GM21526 (cell line): ENCODE data around the gene ZFAND3.
"Not testable (repeated sequence)": the region's sequence is repeated elsewhere in the genome, so short reads cannot be mapped to it uniquely, and the experiment has no call there.

ENCODE experiments used
- ATAC-seq: cut with Tn5 transposase; IDR thresholded peaks from one replicate; pipeline ENCODE4 v1.9.1; 2021; ENCODE audit warnings: moderate library complexity; ENCODE audit not compliant: unreplicated experiment, low FRiP score

The ZFAND3 gene

DNA sequence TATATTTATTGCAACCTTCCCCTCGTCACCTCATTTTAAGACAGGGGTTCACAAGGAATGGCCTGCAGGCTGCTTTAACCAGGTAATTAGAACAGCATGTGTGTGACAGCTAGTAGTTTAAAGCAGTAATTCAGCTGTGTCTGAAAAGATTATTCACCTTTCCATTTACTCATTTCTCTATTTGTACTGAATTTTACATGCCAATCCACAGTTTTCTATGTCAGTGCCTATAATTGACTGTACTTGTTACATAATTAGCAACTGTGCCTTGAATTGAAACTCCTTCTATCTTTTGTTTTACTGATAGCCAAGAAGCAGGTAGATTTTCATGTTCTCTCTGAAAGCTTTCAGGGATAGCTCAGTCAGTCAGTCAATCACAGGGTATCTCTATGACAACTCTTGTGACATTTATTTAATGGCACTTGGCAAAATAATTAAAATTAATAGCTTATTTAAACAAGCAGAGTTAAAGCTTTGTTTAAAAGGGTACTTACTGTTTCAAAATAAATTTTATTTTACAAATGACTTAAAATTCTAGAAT, 214.0 kb downstream of the ZFAND3 start:
- no peak for ATAC-seq

DNA sequence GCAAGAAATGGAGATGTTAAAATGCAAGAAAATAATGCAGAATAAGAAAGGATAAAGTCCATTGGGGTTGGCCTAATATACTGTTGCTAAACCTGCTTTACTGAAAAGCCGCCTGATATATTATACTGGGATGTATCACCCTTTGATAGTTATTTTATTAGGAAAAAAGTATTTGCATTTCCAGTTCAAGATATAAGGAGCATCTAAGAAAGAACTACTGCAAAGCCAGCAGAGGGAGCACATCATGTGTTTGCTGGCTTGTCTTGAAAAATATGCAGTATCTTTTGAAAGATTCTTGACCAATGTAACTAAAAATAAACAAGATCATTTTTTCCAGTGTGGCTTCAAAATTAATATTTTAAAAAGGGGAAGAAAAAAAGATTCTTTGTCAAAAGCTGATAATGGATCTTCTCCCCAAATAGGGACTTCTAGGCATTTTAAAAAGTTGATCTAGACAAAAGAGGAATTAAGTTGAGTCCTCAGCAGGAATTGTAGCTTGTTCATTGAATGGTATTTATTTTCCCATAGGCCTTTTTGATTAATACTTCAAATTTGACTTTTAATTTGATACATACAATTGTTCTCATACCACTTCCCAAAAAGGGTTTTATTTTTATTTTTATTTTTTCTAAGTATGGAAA, 214.9 kb downstream of the ZFAND3 start:
- ATAC-seq = no peak

DNA sequence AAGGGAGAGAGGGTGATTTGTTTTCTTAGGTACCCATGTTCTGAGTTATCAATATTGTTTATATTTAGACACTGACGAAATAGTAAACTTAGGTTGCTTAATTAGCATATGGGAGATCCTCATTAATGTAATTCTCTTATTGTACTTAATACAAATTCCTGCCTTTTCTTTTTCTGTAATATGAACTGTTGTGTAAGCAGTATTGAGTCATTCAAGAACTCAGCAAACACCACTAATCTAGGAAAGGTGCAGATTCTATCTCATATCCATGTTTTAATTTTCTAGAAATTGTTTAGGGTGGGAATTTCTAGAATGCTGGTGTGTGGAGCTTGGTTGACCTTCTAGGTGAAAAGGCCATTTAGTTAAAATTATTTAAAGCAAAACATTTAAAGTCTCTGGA, 216.0 kb downstream of the ZFAND3 start:
- no peak for ATAC-seq

DNA sequence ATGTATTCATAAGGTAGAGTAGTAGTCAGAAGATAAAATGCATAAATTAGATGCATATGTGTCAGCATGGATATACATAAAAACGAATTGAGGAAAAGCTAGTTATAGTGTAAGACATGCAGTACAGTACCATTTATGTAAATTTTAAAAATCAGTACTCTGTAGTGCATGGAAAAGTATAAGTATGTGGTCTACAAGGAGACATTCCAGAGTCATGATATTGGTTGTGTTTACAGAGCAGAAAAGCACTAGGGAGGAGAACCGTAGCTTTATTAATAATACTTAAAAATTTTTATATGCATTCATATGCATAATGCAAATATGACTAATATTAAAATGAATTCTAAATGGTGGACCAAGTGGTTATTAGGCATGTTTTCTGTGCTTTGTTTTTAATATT, 220.0 kb downstream of the ZFAND3 start:
- ATAC-seq = no peak

DNA sequence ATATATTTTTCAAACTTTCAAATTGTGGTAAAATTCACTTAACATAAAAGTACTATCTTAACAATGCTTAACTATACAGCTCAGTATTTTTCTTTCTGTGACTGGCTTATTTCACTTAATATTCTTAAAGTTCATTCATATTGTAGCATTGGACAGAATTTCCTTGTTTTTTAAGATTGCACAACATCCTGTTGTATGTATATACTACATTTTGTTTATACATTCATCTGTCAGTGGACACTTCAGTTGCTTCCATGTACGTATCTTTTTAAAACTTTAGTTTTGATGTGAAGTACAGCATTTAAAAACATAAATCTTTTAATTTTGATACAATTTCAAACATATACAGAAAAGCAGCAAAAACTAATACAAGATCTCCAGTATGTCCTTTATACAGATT, 220.7 kb downstream of the ZFAND3 start:
- ATAC-seq = no peak

DNA sequence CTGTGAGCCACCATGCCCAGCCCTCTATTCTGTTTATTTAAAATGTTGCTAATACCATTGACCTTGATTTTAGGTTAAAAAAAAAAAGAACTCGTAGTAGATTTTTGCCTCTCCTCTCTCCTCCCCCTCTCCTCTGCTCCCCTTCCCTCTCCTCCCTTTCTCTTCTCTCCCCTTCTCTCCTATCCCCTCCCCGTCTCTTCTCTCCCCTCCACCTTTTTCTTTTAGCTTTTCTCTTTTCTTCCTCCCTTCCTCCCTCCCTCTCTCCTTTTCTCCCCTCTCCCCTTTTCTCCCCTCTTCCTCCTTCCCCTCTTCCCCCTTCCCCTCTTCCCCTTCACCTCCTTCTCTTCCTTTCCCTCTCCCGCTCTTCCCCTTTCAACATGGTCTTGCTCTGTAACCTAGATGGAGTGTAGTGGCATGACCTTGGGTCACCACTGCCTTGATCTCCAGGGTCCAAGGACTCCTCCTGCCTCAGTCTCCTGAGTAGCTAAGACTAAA, 223.8 kb downstream of the ZFAND3 start:
- ATAC-seq = no peak

DNA sequence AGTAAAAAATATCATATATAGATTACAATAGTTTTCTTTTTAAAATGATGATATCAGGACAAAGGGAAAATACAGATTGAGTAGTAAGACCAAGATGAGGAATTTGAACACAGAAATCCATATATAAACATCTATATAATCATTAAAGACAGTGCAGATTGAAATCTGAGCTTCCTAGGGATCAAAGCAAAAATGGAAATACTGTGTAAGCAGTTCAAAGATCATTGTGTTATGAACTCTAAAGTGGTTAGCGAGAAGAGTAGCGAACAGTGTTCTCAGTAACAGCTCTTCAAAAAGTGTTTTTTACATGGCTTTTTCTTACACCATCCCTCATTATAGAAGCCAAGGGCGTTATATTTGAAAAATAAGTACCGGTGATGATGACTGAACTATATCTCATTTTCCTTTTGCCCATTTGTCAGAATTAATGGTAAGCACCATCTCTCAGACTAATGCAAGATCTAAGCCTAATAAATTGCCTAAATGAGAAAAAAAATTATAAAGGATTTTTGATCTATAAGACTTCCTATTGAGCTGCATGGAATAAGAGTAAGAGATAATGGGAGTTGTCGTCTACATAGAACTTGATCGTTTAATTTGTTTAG, 226.3 kb downstream of the ZFAND3 start:
- no peak for ATAC-seq

DNA sequence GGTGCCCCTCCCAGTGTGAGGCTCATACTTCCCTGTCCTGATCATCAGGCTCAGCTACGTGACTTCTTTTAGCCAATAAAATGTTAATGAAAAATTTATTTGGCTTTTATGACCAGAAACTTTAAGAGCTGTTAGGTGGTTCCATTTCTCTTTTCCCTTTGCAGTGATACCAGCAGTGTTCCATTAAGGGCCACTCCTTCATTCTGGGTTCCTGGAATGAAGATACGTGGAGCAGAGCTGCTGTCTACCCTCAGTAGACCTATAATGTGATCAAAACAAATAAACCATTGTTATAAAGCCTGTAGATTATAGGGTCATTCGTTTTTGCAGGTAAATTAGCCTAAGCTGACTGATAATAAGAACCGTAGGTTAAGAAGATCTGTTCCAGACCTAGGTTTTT, 228.0 kb downstream of the ZFAND3 start:
- no peak for ATAC-seq

DNA sequence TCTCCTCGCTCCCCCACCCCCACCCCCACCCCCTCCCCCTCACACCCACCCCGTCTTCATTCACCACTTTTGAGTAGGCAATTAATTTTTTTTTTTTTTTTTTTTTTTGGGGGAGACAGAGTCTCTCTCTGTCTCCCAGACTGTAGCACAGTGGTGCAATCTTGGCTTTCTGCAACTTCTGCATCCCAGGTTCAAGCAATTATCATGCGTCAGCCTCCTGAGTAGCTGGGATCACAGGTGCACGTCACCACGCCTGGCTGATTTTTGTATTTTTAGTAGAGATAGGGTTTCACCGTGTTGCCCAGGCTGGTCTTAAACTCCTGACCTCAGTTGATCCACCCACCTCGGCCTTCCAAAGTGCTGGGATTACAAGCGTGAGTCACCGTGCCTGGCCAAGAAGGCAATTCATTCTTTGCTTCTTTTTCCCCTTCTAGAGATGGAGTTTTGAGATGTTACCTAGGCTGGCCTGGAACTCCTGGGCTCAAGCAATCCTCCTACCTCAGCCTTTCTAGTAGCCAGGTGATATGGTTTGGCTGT, 230.4 kb downstream of the ZFAND3 start:
- ATAC-seq = not testable (repeated sequence)

DNA sequence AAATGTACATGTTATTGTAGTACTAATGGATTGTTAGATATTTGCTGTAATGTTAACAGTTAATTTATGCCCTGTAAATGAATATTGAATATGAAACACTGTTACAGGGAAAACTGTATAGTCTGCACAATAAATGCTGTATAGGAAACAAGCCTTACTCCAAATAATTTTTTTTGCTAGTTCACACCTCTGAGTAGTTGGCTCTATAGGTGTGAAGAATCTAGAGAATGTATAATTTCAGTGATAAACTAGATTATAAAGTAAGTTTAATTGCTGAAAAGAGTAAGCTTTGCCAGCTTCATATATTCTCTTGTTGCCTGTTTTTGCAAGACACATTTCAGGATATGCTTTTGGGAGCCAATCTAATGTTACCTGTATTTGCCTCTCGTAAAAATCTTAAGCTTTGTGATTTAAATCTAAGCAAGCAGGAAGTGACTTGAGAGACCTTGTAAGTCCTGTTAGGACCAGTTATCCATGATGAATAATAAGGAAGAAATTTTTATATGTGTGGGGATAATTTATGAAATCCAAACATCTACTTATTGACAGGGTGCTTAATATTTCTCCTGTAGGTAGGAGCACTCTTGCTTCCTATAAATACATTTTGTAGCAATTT, 232.4 kb downstream of the ZFAND3 start:
- no peak for ATAC-seq

DNA sequence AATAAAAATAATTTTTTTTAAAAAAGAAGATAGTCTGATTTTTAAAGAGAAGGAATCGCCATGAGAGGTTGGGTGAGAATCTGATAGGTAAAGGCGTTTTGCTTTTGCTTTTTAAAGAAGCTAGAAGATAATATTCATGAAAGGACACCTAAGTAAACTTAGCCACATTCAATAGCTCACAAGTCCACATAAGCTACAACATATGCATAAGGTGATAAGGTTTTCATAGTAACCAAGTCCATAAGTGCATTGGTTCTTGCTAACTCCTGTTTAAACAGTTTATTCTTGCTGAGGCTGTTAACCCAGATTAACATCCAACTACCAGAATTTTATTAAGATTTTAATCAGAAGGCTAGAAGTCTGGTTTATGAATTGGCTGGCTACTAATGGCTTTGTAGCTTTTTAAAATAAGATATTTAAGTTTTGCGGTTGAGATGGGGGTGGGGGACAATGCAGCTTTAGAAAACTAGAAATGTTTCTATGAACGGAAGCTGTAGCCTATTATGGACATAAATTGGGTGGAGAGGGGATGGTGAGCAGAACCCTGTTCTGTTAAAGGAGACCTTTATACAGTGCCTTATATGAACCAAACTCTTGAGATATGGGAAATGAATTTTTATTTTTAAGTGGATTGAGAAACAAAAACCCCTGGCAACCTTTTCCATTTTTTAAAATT, 235.1 kb downstream of the ZFAND3 start:
- ATAC-seq = no peak

DNA sequence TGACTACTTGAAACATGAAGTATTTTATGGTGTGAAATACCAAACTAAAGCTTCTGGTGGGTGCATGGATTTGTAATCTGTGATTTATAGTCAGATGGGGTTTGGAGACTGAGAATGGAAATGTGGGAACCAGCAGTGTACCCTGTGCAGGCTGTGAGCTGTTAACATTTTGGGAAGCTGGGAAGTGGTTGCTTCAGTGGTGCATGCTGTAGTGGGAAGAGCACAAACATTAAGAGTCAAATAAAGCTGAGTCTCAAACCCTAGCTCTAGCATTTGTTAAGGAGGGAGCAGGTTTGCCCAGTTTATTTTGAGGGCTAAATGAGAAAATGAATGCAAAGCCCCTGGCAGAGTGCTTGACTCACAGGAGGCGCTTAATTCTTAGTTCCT, 235.7 kb downstream of the ZFAND3 start:
- ATAC-seq = no peak

DNA sequence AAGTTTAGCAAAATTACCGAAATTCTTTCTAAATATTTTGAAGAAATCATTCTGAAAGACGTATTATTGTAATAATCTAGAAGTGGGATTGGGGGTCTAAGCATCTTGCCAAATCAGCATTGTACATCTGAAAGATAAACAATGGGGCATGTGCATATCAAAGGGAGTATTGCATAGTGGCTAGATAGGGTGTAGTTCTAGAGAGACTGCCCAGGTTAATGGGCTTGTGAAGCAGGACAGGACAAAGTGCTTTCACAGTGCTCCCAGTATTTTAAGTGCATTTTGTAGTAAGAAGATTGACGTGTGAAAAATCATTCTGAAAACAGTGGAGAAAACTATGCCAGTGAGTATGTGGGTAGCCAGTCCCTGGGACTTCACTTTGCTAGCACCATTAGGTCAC, 236.8 kb downstream of the ZFAND3 start:
- ATAC-seq = no peak

DNA sequence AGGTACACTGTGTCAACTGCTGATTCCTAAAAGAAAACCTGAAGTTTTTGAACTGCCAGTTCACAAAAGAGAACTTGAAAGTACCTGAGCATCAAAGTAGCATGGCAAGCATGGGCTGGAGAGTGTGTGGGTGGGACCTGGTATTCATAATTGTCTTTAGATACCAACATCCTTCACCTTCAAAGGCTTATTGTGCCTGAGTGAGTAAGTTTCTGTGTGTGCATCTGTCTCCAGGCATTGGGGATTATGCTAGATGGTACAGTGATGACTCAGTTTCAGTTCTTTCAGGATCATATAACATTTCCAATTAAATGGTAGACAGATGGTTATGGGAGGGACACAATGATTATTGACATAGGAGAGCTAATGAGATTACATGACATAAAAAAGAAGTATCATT, 238.5 kb downstream of the ZFAND3 start:
- ATAC-seq = no peak

DNA sequence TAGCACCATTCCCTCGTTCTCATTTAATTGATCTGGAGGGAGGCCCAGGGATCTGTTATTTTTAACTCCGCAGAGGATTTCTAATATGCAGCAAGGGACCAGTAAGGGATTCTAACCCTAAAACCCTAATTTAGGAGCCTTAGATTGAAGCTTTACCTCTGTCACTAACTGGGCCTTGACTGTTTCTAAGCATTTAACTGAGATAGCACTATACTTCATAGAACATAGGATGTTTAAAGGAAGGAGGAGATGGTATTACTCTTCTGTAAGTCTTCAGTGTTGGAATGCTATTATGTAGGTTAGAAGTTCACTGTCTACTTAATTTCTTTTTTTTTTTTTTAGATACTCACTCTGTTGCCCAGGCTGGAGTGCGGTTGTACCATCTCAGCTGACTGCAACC, 242.5 kb downstream of the ZFAND3 start:
- no peak for ATAC-seq

DNA sequence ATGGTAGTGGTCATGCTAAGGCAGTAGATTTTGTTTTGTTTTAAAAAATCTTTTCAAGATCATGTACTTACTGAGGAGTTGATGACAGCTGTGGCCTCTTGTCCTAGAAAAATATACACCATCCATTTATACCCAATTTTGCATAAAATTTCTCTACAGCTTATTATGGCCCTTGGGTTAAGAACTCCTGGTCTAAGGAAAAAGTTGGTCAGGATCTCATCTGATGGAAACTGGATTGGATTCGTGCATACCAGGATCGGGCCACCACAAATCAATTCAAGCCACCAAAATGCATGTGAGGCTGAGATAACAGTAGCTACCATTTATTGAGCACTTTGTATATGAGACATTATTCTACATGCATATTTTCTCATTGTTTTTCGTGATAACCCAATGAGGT, 244.4 kb downstream of the ZFAND3 start:
- ATAC-seq = no peak

DNA sequence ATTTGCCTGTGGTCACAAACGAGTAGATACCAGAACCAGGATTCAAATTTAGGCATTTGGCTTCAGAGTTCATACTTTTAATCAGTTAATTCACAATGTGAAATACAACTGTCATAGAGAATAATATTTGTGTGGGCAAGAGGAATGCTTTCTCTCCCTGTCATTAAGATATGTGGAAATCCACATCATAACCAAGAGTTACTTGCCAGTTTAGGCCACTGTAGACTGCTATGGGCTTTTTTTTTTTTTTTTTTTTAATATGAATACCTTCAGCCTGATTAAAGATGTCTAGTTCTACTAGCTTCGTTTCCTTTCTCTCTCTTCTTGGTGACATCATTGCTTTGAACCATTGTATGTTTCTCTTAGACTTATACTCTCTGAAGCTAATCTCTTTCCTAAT, 244.9 kb downstream of the ZFAND3 start:
- ATAC-seq = no peak

DNA sequence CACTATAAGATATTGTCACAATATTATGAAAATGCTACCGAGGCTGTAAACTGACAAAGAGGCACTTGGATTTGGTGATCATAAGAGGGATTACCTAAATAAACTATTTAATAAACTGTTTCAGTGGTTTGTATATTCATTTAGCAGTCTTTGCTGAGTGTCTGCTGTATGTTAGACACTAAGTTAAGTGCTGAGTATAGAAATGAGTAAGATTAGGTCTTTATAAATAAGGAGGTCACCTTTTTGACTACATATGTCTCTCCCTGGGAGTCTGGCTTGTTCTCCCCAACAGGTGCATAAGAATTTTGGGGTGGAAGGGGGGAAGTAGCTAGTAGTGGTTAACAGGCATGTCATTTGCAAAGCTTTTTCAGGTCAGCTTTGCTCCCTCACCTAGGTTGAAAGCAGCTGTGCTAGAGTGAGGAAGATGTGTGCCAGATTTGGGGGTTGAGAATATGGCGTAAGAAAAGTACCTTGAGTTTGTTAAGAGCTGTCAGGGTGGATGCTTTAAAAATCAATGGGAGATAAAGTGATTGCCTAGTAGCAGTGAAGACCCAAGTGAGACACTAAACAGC, 246.3 kb downstream of the ZFAND3 start:
- no peak for ATAC-seq

DNA sequence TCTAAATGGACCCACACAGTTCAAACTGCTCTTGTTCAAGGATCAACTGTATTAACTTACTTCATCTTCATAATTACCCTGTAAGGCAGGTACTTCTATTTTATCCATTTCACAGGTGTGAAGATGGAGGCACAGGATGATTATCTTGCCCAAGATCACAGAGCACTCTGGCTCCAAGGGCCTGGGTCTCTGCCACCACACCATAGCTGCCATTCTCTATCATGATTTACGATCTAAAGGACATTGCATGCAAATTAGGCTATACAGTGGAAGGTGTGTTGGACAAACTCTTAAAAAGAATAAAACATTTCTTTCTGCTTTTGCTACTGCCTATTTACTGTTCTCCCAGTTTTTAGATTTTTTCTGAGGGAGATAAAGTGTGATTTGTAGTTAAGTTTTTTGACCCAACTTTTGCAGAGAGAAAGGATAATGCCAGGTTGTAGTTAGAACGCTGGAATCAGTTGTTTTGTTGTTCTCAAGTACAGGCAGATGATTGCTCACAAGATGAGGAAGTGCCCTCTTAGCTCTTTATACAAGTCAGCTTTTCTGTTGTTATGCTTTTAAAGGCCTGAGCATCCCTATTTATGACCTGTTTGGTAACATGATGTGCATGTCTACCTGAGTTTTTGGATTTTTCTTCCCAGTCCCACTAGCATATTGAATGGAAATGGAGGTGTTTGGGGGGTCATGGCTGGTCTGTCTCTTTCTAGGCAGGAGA, 247.9 kb downstream of the ZFAND3 start:
- ATAC-seq = no peak
